KMS-11 (cell line): ENCODE data around the gene ZNF557.
"Not testable (repeated sequence)": the region's sequence is repeated elsewhere in the genome, so short reads cannot be mapped to it uniquely, and the experiment has no call there.

ENCODE experiments used
- H2AFZ ChIP-seq: fragments of 200-600 bp; sonication (generic); 2 replicates; pipeline ENCODE4 v1.6.1; 2016; ENCODE audit warnings: antibody characterized with exemption, mixed run types, low read depth
- H3K27ac ChIP-seq: fragments of 200-600 bp; sonication (generic); 2 replicates; pipeline ENCODE4 v1.6.1; 2016; ENCODE audit warnings: mild to moderate bottlenecking, mixed run types
- H3K27me3 ChIP-seq: fragments of 200-600 bp; sonication (generic); 2 replicates; pipeline ENCODE4 v1.6.1; 2017; ENCODE audit warnings: mild to moderate bottlenecking, low read depth, mixed run types, moderate library complexity; ENCODE audit not compliant: insufficient read depth
- H3K36me3 ChIP-seq: fragments of 200-600 bp; sonication (generic); 2 replicates; pipeline ENCODE4 v1.6.1; 2017; ENCODE audit warnings: mild to moderate bottlenecking, mixed run types; ENCODE audit not compliant: insufficient read depth
- H3K4me1 ChIP-seq: fragments of 200-600 bp; sonication (generic); 2 replicates; pipeline ENCODE4 v1.6.1; 2016; ENCODE audit warnings: mild to moderate bottlenecking, low read depth, mixed run types; ENCODE audit not compliant: poor library complexity, severe bottlenecking
- H3K4me2 ChIP-seq: fragments of 200-600 bp; sonication (generic); 2 replicates; pipeline ENCODE4 v1.7.0; 2016; ENCODE audit warnings: mild to moderate bottlenecking, mixed run types
- H3K4me3 ChIP-seq: fragments of 200-600 bp; sonication (generic); IDR thresholded peaks from 2 replicates; pipeline ENCODE4 v1.6.1; 2017; ENCODE audit warnings: low read depth, low read length, mixed read lengths; ENCODE audit not compliant: insufficient read depth
- H3K79me2 ChIP-seq: fragments of 200-600 bp; sonication (generic); 2 replicates; pipeline ENCODE4 v1.6.1; 2016; ENCODE audit warnings: low read depth, mixed run types; ENCODE audit not compliant: insufficient read depth
- H3K9ac ChIP-seq: fragments of 200-600 bp; sonication (generic); 2 replicates; pipeline ENCODE4 v1.6.1; 2016; ENCODE audit warnings: mild to moderate bottlenecking, mixed run types
- H4K20me1 ChIP-seq: fragments of 200-600 bp; sonication (generic); 2 replicates; pipeline ENCODE4 v1.6.1; 2016; ENCODE audit warnings: mild to moderate bottlenecking, mixed run types; ENCODE audit not compliant: insufficient read depth
- CTCF ChIP-seq: fragments of 200-600 bp; sonication (generic); conservative IDR thresholded peaks from 2 replicates; pipeline ENCODE4 v1.6.1; 2017; ENCODE audit warnings: low read depth, mild to moderate bottlenecking, antibody characterized with exemption, low read length, moderate library complexity, mixed read lengths

ZNF557 gene

GRCh38 chr19:7063764-7064418 is 5.6 kb upstream of the ZNF557 start:
- Histone ChIP-seq H3K4me1 (no peaks in the 10 kb centered on the region), H3K36me3 (no peaks in the 10 kb centered on the region), H3K4me3 (no peak overlapping the region), H3K9ac (no peak overlapping the region), H3K27ac (no peak overlapping the region), H3K79me2 (no peaks in the 10 kb centered on the region), H3K27me3 (no peaks in the 10 kb centered on the region), H2AFZ (no peak overlapping the region), H4K20me1 (no peaks in the 10 kb centered on the region), H3K4me2 (no peak overlapping the region)
- no peak for TF ChIP-seq CTCF

- not testable (repeated sequence) for H2AFZ ChIP-seq, H4K20me1 ChIP-seq
Observed at GRCh38 chr19:7067122-7067521, 2.4 kb upstream of the ZNF557 start.

GRCh38 chr19:7067716-7068115 is 1.8 kb upstream of the ZNF557 start:
- TF ChIP-seq CTCF = no peak
- H2AFZ ChIP-seq = no peak overlapping the region
- no peaks in the 10 kb centered on the region for H3K27me3 ChIP-seq

More at GRCh38 chr19:7067122-7067521, 2.4 kb upstream of the ZNF557 start:
- peaks cover 17% of the 10 kb centered on the region for H3K79me2 ChIP-seq
- not testable (repeated sequence) for H3K36me3 ChIP-seq, H3K27ac ChIP-seq, H3K9ac ChIP-seq, H3K4me3 ChIP-seq, H3K27me3 ChIP-seq, H3K4me1 ChIP-seq, H3K4me2 ChIP-seq

GRCh38 chr19:7068599-7068998 is 904 bp upstream of the ZNF557 start:
- Histone ChIP-seq H3K79me2 (peaks cover 21% of the 10 kb centered on the region), H3K4me1 (peaks cover 10% of the 10 kb centered on the region), H3K9ac (no peak overlapping the region), H3K4me2 (peak overlapping the region; percentile 45; the same call in 1 of the 2 replicates), H3K27ac (no peak overlapping the region), H3K4me3 (no peak overlapping the region), H3K27me3 (no peaks in the 10 kb centered on the region), H2AFZ (peak overlapping the region; percentile 71), H4K20me1 (no peaks in the 10 kb centered on the region), H3K36me3 (peaks cover 5% of the 10 kb centered on the region; the same call in 1 of the 2 replicates)
- no peak for TF ChIP-seq CTCF

More at GRCh38 chr19:7067716-7068115, 1.8 kb upstream of the ZNF557 start:
- Histone ChIP-seq H3K27ac (no peak overlapping the region), H3K36me3 (peaks cover 4% of the 10 kb centered on the region; the same call in 1 of the 2 replicates), H3K4me1 (peaks cover 10% of the 10 kb centered on the region), H3K4me2 (no peak overlapping the region), H3K9ac (no peak overlapping the region), H3K79me2 (peaks cover 21% of the 10 kb centered on the region), H4K20me1 (no peaks in the 10 kb centered on the region), H3K4me3 (no peak overlapping the region)

DNA sequence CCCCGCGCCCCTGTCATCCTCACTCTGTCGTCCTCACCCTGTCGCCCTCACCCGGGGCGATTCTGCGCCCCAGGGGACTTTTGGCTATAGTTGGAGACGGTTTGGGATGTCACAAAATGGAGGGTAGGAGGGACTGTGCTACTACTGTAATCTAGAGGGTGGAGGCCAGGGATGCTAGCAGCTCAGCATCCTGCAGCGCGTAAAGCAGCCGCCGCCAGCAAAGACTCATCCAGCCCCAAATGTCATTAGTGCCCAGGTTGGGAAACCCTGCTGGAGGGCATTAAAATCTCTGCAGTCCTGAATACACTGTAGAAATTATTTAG is 362 bp downstream of the ZNF557 start:
- no peak for TF ChIP-seq CTCF
- peak overlapping the region; percentile 56; the same call in 1 of the 2 replicates for H3K9ac ChIP-seq
- H3K36me3 ChIP-seq = peaks cover 5% of the 10 kb centered on the region; the same call in 1 of the 2 replicates
- H3K4me3 ChIP-seq = no peak overlapping the region
- peaks cover 21% of the 10 kb centered on the region for H3K79me2 ChIP-seq
- H4K20me1 ChIP-seq = no peaks in the 10 kb centered on the region
- peak overlapping the region; percentile 58 for H3K27ac ChIP-seq
- peaks cover 10% of the 10 kb centered on the region for H3K4me1 ChIP-seq
- H2AFZ ChIP-seq = peak overlapping the region; percentile 96
- no peaks in the 10 kb centered on the region for H3K27me3 ChIP-seq
- peak overlapping the region; percentile 98 for H3K4me2 ChIP-seq
